Measurements from ENCODE around the gene ZNF236.

GRCh38 chr18:77000527-77000926 is 178.2 kb downstream of the ZNF236 start:
- no peak for TF ChIP-seq EZH2 (IDR thresholded peaks at IDR 0.05; ENCODE audit: borderline replicate concordance, insufficient read depth, low read length, poor library complexity, severe bottlenecking)
- peak; percentile 85 for TF ChIP-seq RAD21 (conservative IDR thresholded peaks at IDR 0.05)
- peak; percentile 86 for TF ChIP-seq CTCF (IDR thresholded peaks at IDR 0.05; ENCODE audit: poor library complexity, severe bottlenecking)
- TF ChIP-seq EP300 (conservative IDR thresholded peaks at IDR 0.05; ENCODE audit: poor library complexity, severe bottlenecking): no peak
- no peak for TF ChIP-seq REST (IDR thresholded peaks at IDR 0.05; ENCODE audit: borderline replicate concordance)
- TF ChIP-seq TAF1 (IDR thresholded peaks at IDR 0.05; ENCODE audit: low read depth): no peak
- TF ChIP-seq POLR2AphosphoS5 (IDR thresholded peaks at IDR 0.05): no peak
- no peak for TF ChIP-seq MXI1 (conservative IDR thresholded peaks at IDR 0.05; ENCODE audit: poor library complexity, severe bottlenecking)

Data from neural cell (in vitro differentiated cells).